ENCODE data around the gene DHRS11. TPM values are rescaled to one million over a fixed set of nuclear protein-coding genes. Genes with fewer than 3 reads are reported as not detected.
A peak's percentile ranks its signal among the peaks of the same experiment; 100 is the strongest.

Gene DHRS11
- total and polyA plus RNA-seq, 2 of the 8 experiments (the other 6 are each of a cell fraction or from before 2014, with no cell fraction given), result 29.5 to 63.3 TPM

DNA sequence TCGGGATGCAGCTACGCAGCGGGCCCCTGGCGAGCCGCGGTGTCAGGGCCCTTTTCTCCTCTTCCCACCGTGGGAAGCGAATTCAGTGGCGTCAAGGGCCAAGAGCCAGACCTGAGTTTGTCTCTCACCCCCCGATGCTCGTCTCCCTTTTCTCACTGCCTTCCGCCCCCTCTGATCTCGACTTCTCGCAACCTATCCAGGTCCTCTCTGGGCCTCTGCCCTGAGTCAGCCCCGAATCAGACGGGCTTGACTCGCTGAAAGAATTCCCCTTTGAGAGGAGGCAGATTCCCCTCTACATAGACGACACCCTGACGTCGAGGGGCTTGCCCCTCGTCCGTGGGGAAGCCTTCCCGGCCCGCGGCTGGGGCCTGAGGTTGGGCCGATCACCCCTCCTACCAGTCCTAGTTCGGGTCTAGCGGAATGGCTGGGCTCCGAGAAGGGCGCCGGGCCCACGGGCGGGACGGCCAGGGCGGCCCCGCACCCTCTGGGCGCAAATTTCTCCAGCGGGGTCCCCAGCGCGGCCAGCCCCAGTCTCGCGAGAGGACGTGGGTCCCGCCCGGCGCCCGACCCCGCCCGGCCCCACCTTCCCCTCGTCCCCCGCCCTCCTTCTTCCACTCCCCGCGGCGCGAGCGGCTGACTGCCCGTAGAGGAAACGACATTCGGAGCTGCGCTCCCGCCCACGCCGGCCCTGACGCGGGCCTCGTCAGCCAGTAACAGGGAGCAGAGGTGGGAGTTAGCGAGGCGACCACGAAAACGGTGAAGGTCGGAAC is 47.2 kb upstream of the DHRS11 start, which contains the start of gene GGNBP2:
Gene GGNBP2, plus strand, starts transcription at position 613 of the 770 bp plus-strand sequence. CDS start 806 bp downstream, outside the sequence.
- whole genome bisulfite sequencing, 2 experiments (ENCODE audit: extremely low coverage in 1 of 2, insufficient coverage in 1 of 2, insufficient read length in 1 of 2, insufficient replicate concordance in 2 of 2, low coverage in 1 of 2, low lambda C conversion rate in 2 of 2, missing lambda C conversion rate in 1 of 2), result 3% methylated on average over 27 of the region's 71 CpGs; no CpG with 5 or more reads in 1 of the 2 experiments
- H2AK5ac ChIP-seq (ENCODE audit: low read depth, low read length), result 0 out of 2 replicates have a peak within 1 kb of the TSS, but pooled peaks have one; percentile 68
- H3K56ac ChIP-seq (replicated peaks; ENCODE audit: insufficient read length, low read depth, low read length), result peak within 1 kb of the TSS; percentile 52
- H2BK120ac ChIP-seq (replicated peaks; ENCODE audit: low read depth, low read length), result no peak within 1 kb of the TSS
- peak within 1 kb of the TSS; percentile 73 to 99 (median 93) for H3K4me3 ChIP-seq (ENCODE audit: extremely low read depth in 1 of 4, insufficient read depth in 2 of 4, low read depth in 3 of 4, low read length in 4 of 4)
- H2BK12ac ChIP-seq (ENCODE audit: low read depth, low read length), result 0 out of 2 replicates have a peak within 1 kb of the TSS, but pooled peaks have one; percentile 75
- H2BK15ac ChIP-seq (ENCODE audit: low read length), result peak within 1 kb of the TSS; percentile 61; the same call in 1 of the 2 replicates
- H3K4me2 ChIP-seq (ENCODE audit: insufficient read depth in 1 of 2, low read depth in 2 of 2, low read length in 2 of 2), result peak within 1 kb of the TSS; percentile 93 to 94
- H3K27me3 ChIP-seq (replicated peaks in 1 of 4; ENCODE audit: control insufficient read depth in 3 of 4, extremely low read depth in 1 of 4, insufficient read depth in 3 of 4, low read length in 3 of 4), result no peaks in the 10 kb centered on the region
- CTCF ChIA-PET (ENCODE audit: partially characterized antibody), result interaction anchor here (0.8 kb wide), 1 partner anchor 30 kb away, joined by 3 read pairs; no protein-coding TSS in a partner anchor
- H3K9me3 ChIP-seq (ENCODE audit: insufficient read depth in 2 of 2, low read depth in 1 of 2, low read length in 1 of 2), result no peaks in the 10 kb centered on the region
- no peak within 1 kb of the TSS for H2BK20ac ChIP-seq (ENCODE audit: low read length)
- H4K8ac ChIP-seq (ENCODE audit: extremely low read depth, insufficient read depth, low read length), result peak within 1 kb of the TSS; percentile 94
- no peak within 1 kb of the TSS for H3K4ac ChIP-seq (replicated peaks; ENCODE audit: insufficient read length, low read depth, low read length)
- H3K36me3 ChIP-seq (ENCODE audit: control insufficient read depth in 2 of 4, insufficient read depth in 4 of 4, low read length in 3 of 4), result no peaks in the 10 kb centered on the region
- H2AFZ ChIP-seq (ENCODE audit: low read length), result peak within 1 kb of the TSS; percentile 92
- H2BK5ac ChIP-seq (ENCODE audit: low read depth, low read length), result peak within 1 kb of the TSS; percentile 92
- H3K23ac ChIP-seq (ENCODE audit: insufficient read length), result no peak within 1 kb of the TSS
- peaks cover 0 to 5% of the 10 kb centered on the region in 2 experiments for H4K20me1 ChIP-seq (replicated peaks in 1 of 2; ENCODE audit: control insufficient read depth in 1 of 2, insufficient read depth in 2 of 2, low read length in 2 of 2)
- peaks cover 6% of the 10 kb centered on the region for H3K79me1 ChIP-seq (ENCODE audit: low read depth, low read length)
- peak within 1 kb of the TSS; percentile 37 for H3K14ac ChIP-seq (ENCODE audit: insufficient read length)
- peak within 1 kb of the TSS; percentile 98 for H4K5ac ChIP-seq (ENCODE audit: insufficient read length, low read depth, low read length)
- H3K18ac ChIP-seq (ENCODE audit: extremely low read depth, low read length), result peak within 1 kb of the TSS; percentile 90
- FAIRE-seq (no peak), DNase-seq (ENCODE audit: low read depth in 1 of 2, low spot score in 2 of 2) (peak; percentile 46 to 95)
- peaks cover 0 to 5% (median 1%) of the 10 kb centered on the region in 4 experiments; a peak in 2 of 7 replicates for H3K4me1 ChIP-seq (replicated peaks in 1 of 4; ENCODE audit: control insufficient read depth in 3 of 4, insufficient read depth in 4 of 4, low read length in 3 of 4)
- peak within 1 kb of the TSS; percentile 95 for H4K91ac ChIP-seq (replicated peaks; ENCODE audit: insufficient read length, low read length)
- POLR2A ChIA-PET (ENCODE audit: partially characterized antibody), result interaction anchor here (0.9 to 4.1 kb wide), 7 partner anchors 9 to 67 kb away, joined by 3 to 101 read pairs (median 5); partner anchors contain the start of genes DHRS11, MYO19 and PIGW
- peak within 1 kb of the TSS; percentile 84 to 92 (median 89) for H3K9ac ChIP-seq (replicated peaks in 1 of 4; ENCODE audit: extremely low read depth in 1 of 4, low read depth in 3 of 4, low read length in 3 of 4)
- peaks cover 12% of the 10 kb centered on the region for H3K23me2 ChIP-seq (ENCODE audit: low read depth, low read length)
- H3K79me2 ChIP-seq (ENCODE audit: control insufficient read depth in 1 of 2, insufficient read depth in 2 of 2, low read length in 2 of 2), result peaks cover 6 to 42% of the 10 kb centered on the region in 2 experiments; a peak in 3 of 4 replicates
- H3K27ac ChIP-seq (ENCODE audit: low read depth, low read length), result peak within 1 kb of the TSS; percentile 94
- TF ChIP-seq, protein P1, sequence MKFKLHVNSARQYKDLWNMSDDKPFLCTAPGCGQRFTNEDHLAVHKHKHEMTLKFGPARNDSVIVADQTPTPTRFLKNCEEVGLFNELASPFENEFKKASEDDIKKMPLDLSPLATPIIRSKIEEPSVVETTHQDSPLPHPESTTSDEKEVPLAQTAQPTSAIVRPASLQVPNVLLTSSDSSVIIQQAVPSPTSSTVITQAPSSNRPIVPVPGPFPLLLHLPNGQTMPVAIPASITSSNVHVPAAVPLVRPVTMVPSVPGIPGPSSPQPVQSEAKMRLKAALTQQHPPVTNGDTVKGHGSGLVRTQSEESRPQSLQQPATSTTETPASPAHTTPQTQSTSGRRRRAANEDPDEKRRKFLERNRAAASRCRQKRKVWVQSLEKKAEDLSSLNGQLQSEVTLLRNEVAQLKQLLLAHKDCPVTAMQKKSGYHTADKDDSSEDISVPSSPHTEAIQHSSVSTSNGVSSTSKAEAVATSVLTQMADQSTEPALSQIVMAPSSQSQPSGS (IDR thresholded peaks at IDR 0.05; ENCODE audit: low read length), result no peak
- TF ChIP-seq CBX8 (IDR thresholded peaks at IDR 0.05; ENCODE audit: borderline replicate concordance, low read depth, low read length) (no peak), BRCA1 (IDR thresholded peaks at IDR 0.05; ENCODE audit: low read depth, low read length) (peak; percentile 65; the same call in 1 of the 2 replicates), RAD21 (IDR thresholded peaks at IDR 0.05 in 1 of 2, conservative IDR thresholded peaks at IDR 0.05 in 1 of 2; ENCODE audit: low read depth in 2 of 2, low read length in 2 of 2) (no peak), TBP (IDR thresholded peaks at IDR 0.05; ENCODE audit: low read depth, low read length) (peak; percentile 42; the same call in 1 of the 2 replicates), SP4 (IDR thresholded peaks at IDR 0.05; ENCODE audit: low read length) (no peak), KDM5A (IDR thresholded peaks at IDR 0.05; ENCODE audit: low read length) (no peak; the same call in 1 of the 2 replicates), RFX5 (IDR thresholded peaks at IDR 0.05; ENCODE audit: borderline replicate concordance, low read depth, low read length) (no peak), NANOG (IDR thresholded peaks at IDR 0.05; ENCODE audit: insufficient read depth, low read depth, low read length, poor library complexity, severe bottlenecking) (no peak)
